Measurements from ENCODE around the gene CNTN3. TPM values are rescaled to one million over a fixed set of nuclear protein-coding genes. Genes with fewer than 3 reads are reported as not detected.

Gene CNTN3
- total RNA-seq, 1 experiment from 2014 or later, result not detected

DNA sequence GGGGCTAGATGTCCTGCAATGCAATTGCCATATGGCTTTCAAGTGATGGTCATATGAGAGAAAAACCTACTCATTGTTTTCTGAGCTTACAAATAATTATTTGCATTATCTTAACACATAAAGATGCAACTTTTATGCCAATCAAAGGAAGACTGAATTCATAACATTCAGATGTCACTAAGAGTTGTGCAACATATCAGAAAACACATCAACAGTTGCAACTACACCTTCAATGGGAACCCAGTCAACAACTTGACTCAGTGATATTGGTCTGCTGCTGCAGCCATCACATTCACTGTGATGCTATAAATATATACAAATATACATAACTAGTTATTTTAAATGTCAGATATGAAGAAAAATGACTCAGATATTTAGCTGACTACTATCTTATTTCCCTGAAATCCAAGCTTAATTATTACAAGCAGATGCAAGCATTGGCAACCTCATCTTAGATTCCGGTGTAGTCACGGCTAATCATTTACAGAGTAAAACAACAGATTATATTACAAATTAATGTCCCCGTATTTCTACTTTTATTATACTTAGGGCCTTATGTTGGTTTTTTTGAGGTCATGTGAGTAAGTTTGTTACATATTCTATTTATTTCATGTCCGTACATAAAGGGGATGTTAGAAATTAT, 23.7 kb downstream of the CNTN3 start:
- intact Hi-C loops (cut with micrococcal nuclease), result no loop called here
- H3K27ac ChIP-seq (ENCODE audit: low read depth, low read length), result no peak overlapping the region
- RAD21 ChIA-PET (ENCODE audit: low non-redundant PET in 1 of 2, low total read pairs in 2 of 2, uncharacterized antibody in 2 of 2, unreplicated experiment in 2 of 2), result no interaction called here
- no TSS peak for BruUV-seq (replicated peaks)
- ATAC-seq (no peak), DNase-seq (ENCODE audit: low read depth, low spot score) (no peak)
- no peaks in the 10 kb centered on the region for H3K27me3 ChIP-seq (ENCODE audit: insufficient read depth, low read length)
- peaks cover 3 to 22% of the 10 kb centered on the region in 2 experiments; a peak in 2 of 4 replicates for H3K9me3 ChIP-seq (ENCODE audit: control insufficient read depth in 1 of 2, insufficient read depth in 1 of 2, low read depth in 1 of 2, low read length in 2 of 2)
- H3K9ac ChIP-seq (ENCODE audit: low read length), result no peak overlapping the region
- no peaks in the 10 kb centered on the region for H3K36me3 ChIP-seq (ENCODE audit: control insufficient read depth in 1 of 2, insufficient read depth in 2 of 2, low read length in 2 of 2)
- no peak overlapping the region for H3K4me3 ChIP-seq (replicated peaks in 1 of 2; ENCODE audit: low read depth in 1 of 2, low read length in 2 of 2)
- POLR2A ChIA-PET, result no interaction called here
- no peaks in the 10 kb centered on the region for H4K20me1 ChIP-seq (ENCODE audit: insufficient read depth)
- H3K9me2 ChIP-seq (ENCODE audit: insufficient read depth), result no peaks in the 10 kb centered on the region
- CTCF ChIA-PET, result no interaction called here
- H2AFZ ChIP-seq (ENCODE audit: low read depth, low read length, poor library complexity, severe bottlenecking), result no peak overlapping the region
- H3K79me2 ChIP-seq (ENCODE audit: insufficient read depth, low read length), result no peaks in the 10 kb centered on the region
- no peak overlapping the region for H3K4me2 ChIP-seq (ENCODE audit: low read length)
- no peaks in the 10 kb centered on the region for H3K4me1 ChIP-seq (ENCODE audit: control insufficient read depth in 1 of 2, insufficient read depth in 2 of 2, low read length in 2 of 2)
- TF ChIP-seq ZFX (IDR thresholded peaks at IDR 0.05) (no peak), SP1 (IDR thresholded peaks at IDR 0.05; ENCODE audit: low read depth) (no peak), POLR2A (IDR thresholded peaks at IDR 0.05; ENCODE audit: borderline replicate concordance, extremely low read depth, insufficient read depth, insufficient read length) (no peak), EZH2 (IDR thresholded peaks at IDR 0.05) (no peak), ELF1 (IDR thresholded peaks at IDR 0.05; ENCODE audit: borderline replicate concordance, low read depth) (no peak), EZH2phosphoT487 (IDR thresholded peaks at IDR 0.05; ENCODE audit: borderline replicate concordance) (no peak), EGR1 (IDR thresholded peaks at IDR 0.05; ENCODE audit: low read depth) (no peak), CBX3 (IDR thresholded peaks at IDR 0.05; ENCODE audit: low read depth) (no peak), CEBPB (IDR thresholded peaks at IDR 0.05; ENCODE audit: low read depth) (no peak), POLR2AphosphoS5 (IDR thresholded peaks at IDR 0.05; ENCODE audit: low read depth, low read length) (no peak), JUND (IDR thresholded peaks at IDR 0.05) (no peak), SIN3A (IDR thresholded peaks at IDR 0.05; ENCODE audit: low read depth) (no peak), TCF7L2 (IDR thresholded peaks at IDR 0.05; ENCODE audit: borderline replicate concordance, extremely low read depth, insufficient read depth, insufficient read length) (no peak), SRF (IDR thresholded peaks at IDR 0.05; ENCODE audit: low read depth) (no peak), YY1 (IDR thresholded peaks at IDR 0.05; ENCODE audit: extremely low read depth, insufficient replicate concordance, low read depth, low read length) (no peak)
- TF ChIP-seq, protein P1, sequence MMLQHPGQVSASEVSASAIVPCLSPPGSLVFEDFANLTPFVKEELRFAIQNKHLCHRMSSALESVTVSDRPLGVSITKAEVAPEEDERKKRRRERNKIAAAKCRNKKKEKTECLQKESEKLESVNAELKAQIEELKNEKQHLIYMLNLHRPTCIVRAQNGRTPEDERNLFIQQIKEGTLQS (IDR thresholded peaks at IDR 0.05), result no peak
- TF ChIP-seq, protein P2, sequence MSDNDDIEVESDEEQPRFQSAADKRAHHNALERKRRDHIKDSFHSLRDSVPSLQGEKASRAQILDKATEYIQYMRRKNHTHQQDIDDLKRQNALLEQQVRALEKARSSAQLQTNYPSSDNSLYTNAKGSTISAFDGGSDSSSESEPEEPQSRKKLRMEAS (IDR thresholded peaks at IDR 0.05), result no peak
- TF ChIP-seq, protein P3, sequence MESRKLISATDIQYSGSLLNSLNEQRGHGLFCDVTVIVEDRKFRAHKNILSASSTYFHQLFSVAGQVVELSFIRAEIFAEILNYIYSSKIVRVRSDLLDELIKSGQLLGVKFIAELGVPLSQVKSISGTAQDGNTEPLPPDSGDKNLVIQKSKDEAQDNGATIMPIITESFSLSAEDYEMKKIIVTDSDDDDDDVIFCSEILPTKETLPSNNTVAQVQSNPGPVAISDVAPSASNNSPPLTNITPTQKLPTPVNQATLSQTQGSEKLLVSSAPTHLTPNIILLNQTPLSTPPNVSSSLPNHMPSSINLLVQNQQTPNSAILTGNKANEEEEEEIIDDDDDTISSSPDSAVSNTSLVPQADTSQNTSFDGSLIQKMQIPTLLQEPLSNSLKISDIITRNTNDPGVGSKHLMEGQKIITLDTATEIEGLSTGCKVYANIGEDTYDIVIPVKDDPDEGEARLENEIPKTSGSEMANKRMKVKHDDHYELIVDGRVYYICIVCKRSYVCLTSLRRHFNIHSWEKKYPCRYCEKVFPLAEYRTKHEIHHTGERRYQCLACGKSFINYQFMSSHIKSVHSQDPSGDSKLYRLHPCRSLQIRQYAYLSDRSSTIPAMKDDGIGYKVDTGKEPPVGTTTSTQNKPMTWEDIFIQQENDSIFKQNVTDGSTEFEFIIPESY (IDR thresholded peaks at IDR 0.05; ENCODE audit: extremely low read depth, insufficient replicate concordance, low read length), result no peak
- TF ChIP-seq, protein P4, sequence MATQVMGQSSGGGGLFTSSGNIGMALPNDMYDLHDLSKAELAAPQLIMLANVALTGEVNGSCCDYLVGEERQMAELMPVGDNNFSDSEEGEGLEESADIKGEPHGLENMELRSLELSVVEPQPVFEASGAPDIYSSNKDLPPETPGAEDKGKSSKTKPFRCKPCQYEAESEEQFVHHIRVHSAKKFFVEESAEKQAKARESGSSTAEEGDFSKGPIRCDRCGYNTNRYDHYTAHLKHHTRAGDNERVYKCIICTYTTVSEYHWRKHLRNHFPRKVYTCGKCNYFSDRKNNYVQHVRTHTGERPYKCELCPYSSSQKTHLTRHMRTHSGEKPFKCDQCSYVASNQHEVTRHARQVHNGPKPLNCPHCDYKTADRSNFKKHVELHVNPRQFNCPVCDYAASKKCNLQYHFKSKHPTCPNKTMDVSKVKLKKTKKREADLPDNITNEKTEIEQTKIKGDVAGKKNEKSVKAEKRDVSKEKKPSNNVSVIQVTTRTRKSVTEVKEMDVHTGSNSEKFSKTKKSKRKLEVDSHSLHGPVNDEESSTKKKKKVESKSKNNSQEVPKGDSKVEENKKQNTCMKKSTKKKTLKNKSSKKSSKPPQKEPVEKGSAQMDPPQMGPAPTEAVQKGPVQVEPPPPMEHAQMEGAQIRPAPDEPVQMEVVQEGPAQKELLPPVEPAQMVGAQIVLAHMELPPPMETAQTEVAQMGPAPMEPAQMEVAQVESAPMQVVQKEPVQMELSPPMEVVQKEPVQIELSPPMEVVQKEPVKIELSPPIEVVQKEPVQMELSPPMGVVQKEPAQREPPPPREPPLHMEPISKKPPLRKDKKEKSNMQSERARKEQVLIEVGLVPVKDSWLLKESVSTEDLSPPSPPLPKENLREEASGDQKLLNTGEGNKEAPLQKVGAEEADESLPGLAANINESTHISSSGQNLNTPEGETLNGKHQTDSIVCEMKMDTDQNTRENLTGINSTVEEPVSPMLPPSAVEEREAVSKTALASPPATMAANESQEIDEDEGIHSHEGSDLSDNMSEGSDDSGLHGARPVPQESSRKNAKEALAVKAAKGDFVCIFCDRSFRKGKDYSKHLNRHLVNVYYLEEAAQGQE (IDR thresholded peaks at IDR 0.05; ENCODE audit: low read depth), result no peak
- TF ChIP-seq, protein P5, sequence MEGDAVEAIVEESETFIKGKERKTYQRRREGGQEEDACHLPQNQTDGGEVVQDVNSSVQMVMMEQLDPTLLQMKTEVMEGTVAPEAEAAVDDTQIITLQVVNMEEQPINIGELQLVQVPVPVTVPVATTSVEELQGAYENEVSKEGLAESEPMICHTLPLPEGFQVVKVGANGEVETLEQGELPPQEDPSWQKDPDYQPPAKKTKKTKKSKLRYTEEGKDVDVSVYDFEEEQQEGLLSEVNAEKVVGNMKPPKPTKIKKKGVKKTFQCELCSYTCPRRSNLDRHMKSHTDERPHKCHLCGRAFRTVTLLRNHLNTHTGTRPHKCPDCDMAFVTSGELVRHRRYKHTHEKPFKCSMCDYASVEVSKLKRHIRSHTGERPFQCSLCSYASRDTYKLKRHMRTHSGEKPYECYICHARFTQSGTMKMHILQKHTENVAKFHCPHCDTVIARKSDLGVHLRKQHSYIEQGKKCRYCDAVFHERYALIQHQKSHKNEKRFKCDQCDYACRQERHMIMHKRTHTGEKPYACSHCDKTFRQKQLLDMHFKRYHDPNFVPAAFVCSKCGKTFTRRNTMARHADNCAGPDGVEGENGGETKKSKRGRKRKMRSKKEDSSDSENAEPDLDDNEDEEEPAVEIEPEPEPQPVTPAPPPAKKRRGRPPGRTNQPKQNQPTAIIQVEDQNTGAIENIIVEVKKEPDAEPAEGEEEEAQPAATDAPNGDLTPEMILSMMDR (IDR thresholded peaks at IDR 0.05 in 2 of 3, conservative IDR thresholded peaks at IDR 0.05 in 1 of 3; ENCODE audit: borderline replicate concordance in 1 of 3, insufficient read depth in 1 of 3, low read depth in 2 of 3, low read length in 2 of 3), result no peak
